Fibroblast of lung (primary cell): ENCODE data around the gene CLCF1. TPM values are rescaled to one million over a fixed set of nuclear protein-coding genes. Genes with fewer than 3 reads are reported as not detected.

Source experiments
- DNase-seq, 2 donors: peaks; one replicate each; pipeline versions ENCODE4 v3.0.0 to v3.0.0-alpha.2; 2010; ENCODE audit warnings: low read depth in 2 of 2
- H2AFZ ChIP-seq: 2 replicates; pipeline ENCODE4 v1.5.1; 2012; ENCODE audit warnings: low read length, control low read depth, inconsistent platforms
- H3K27ac ChIP-seq: 2 replicates; pipeline ENCODE4 v1.5.1; 2011; ENCODE audit warnings: low read length, control low read depth; ENCODE audit not compliant: insufficient read depth
- H3K27me3 ChIP-seq: 2 replicates; pipeline ENCODE4 v1.5.1; 2011; ENCODE audit warnings: mild to moderate bottlenecking, low read length; ENCODE audit not compliant: control insufficient read depth, insufficient read depth
- H3K36me3 ChIP-seq: 2 replicates; pipeline ENCODE4 v1.5.1; 2011; ENCODE audit warnings: low read length; ENCODE audit not compliant: control insufficient read depth, insufficient read depth
- H3K4me1 ChIP-seq: 2 replicates; pipeline ENCODE4 v1.5.1; 2011; ENCODE audit warnings: low read length; ENCODE audit not compliant: control insufficient read depth, insufficient read depth; ENCODE audit errors: extremely low read depth
- H3K4me2 ChIP-seq: 2 replicates; pipeline ENCODE4 v1.5.1; 2011; ENCODE audit warnings: low read length, control low read depth; ENCODE audit not compliant: insufficient read depth; ENCODE audit errors: extremely low read depth
- H3K4me3 ChIP-seq, 4 experiments: fragments of 200-600 bp in 1 of 4; sonication (generic) in 1 of 4; replicated peaks in 1 of 4; 2 replicates each; pipeline ENCODE4 v1.5.1; 2011 to 2016; ENCODE audit warnings: low read length in 4 of 4, low read depth in 3 of 4, mild to moderate bottlenecking in 3 of 4, control low read depth in 2 of 4, inconsistent platforms in 1 of 4, mixed read lengths in 1 of 4; ENCODE audit not compliant: insufficient read depth in 1 of 4; ENCODE audit errors: control extremely low read depth in 1 of 4
- H3K79me2 ChIP-seq: 2 replicates; pipeline ENCODE4 v1.5.1; 2012; ENCODE audit warnings: mild to moderate bottlenecking, low read length, inconsistent platforms; ENCODE audit not compliant: control insufficient read depth, insufficient read depth
- H3K9ac ChIP-seq: 2 replicates; pipeline ENCODE4 v1.5.1; 2011; ENCODE audit warnings: mild to moderate bottlenecking, low read length, control low read depth; ENCODE audit not compliant: insufficient read depth
- H3K9me3 ChIP-seq: 2 replicates; pipeline ENCODE4 v1.5.1; 2012; ENCODE audit warnings: low read depth, low read length; ENCODE audit not compliant: control insufficient read depth, insufficient read depth
- H4K20me1 ChIP-seq: 2 replicates; pipeline ENCODE4 v1.5.1; 2011; ENCODE audit warnings: low read length; ENCODE audit not compliant: control insufficient read depth, insufficient read depth; ENCODE audit errors: extremely low read depth
- CTCF ChIP-seq, 2 donors: IDR thresholded peaks in 1 of 2; conservative IDR thresholded peaks in 1 of 2; 1 replicate in 1 of 2; 2 replicates in 1 of 2; pipeline ENCODE4 v1.5.1; 2011 to 2012; ENCODE audit warnings: low read length in 2 of 2, control low read depth in 1 of 2, inconsistent platforms in 1 of 2, low read depth in 1 of 2, mild to moderate bottlenecking in 1 of 2
- EZH2 ChIP-seq: IDR thresholded peaks from 2 replicates; pipeline ENCODE4 v1.5.1; 2012; ENCODE audit warnings: low read length, control low read depth, mild to moderate bottlenecking; ENCODE audit errors: missing control alignments
- polyA plus RNA-seq, 2 donors: library from polyadenylated mRNA; depleted of rRNA in 1 of 2; stranded (reverse) in 1 of 2; unstranded in 1 of 2; fragments of >200 nt; gene quantifications; 2 replicates each; pipeline ENCODE4 v1.2.1, GENCODE V29; 2011 to 2012; ENCODE audit warnings: missing spikeins in 1 of 2
- total RNA-seq: library from RNA; depleted of rRNA; stranded (reverse); fragments of >200 nt; gene quantifications from 2 replicates; pipeline ENCODE4 v1.2.1, GENCODE V29; 2014

Gene CLCF1
- total and polyA plus RNA-seq, 2 donors (not counting 1 experiment from before 2014, with no cell fraction given), result 2.3 to 6.0 TPM

GRCh38 chr11:67420646-67421429 lies 47.4 kb upstream of the CLCF1 start:
- Histone ChIP-seq H3K27ac (peak overlapping the region; percentile 27), H2AFZ (peak overlapping the region; percentile 59), H3K9ac (peak overlapping the region; percentile 69), H3K36me3 (no peaks in the 10 kb centered on the region), H3K79me2 (no peaks in the 10 kb centered on the region), H3K4me3 (peak overlapping the region in 2 of 4 experiments; percentile 47 to 55), H3K4me2 (peak overlapping the region; percentile 85), H3K9me3 (no peaks in the 10 kb centered on the region), H3K27me3 (no peaks in the 10 kb centered on the region), H4K20me1 (no peaks in the 10 kb centered on the region), H3K4me1 (peaks cover 5% of the 10 kb centered on the region)
- TF ChIP-seq CTCF (conservative IDR thresholded peaks at IDR 0.05 in 1 of 2, IDR thresholded peaks at IDR 0.05 in 1 of 2; ENCODE audit: low read depth in 1 of 2, low read length in 2 of 2) (no peak), EZH2 (no peak)
- peak; percentile 82 to 84 for DNase-seq

GRCh38 chr11:67420147-67420645 lies 46.8 kb upstream of the CLCF1 start:
- H3K27me3 ChIP-seq, result peaks cover 1% of the 10 kb centered on the region
- H3K4me2 ChIP-seq, result peak overlapping the region; percentile 85
- H3K79me2 ChIP-seq, result no peaks in the 10 kb centered on the region
- H3K9ac ChIP-seq, result peak overlapping the region; percentile 69
- H4K20me1 ChIP-seq, result no peaks in the 10 kb centered on the region
- no peak for DNase-seq
- H2AFZ ChIP-seq, result peak overlapping the region; percentile 59
- H3K4me1 ChIP-seq, result peaks cover 5% of the 10 kb centered on the region
- peak overlapping the region; percentile 27 for H3K27ac ChIP-seq
- no peaks in the 10 kb centered on the region for H3K36me3 ChIP-seq
- no peaks in the 10 kb centered on the region for H3K9me3 ChIP-seq
- H3K4me3 ChIP-seq, result peak overlapping the region in 3 of 4 experiments; percentile 27 to 55 (median 47)
- TF ChIP-seq CTCF (conservative IDR thresholded peaks at IDR 0.05 in 1 of 2, IDR thresholded peaks at IDR 0.05 in 1 of 2; ENCODE audit: low read depth in 1 of 2, low read length in 2 of 2) (no peak), EZH2 (no peak)

GRCh38 chr11:67419325-67420049 lies 46.1 kb upstream of the CLCF1 start:
- no peaks in the 10 kb centered on the region for H3K9me3 ChIP-seq
- H3K9ac ChIP-seq, result no peak overlapping the region
- no peaks in the 10 kb centered on the region for H3K79me2 ChIP-seq
- H3K36me3 ChIP-seq, result no peaks in the 10 kb centered on the region
- H3K4me1 ChIP-seq, result peaks cover 5% of the 10 kb centered on the region
- peaks cover 8% of the 10 kb centered on the region for H3K27me3 ChIP-seq
- no peak overlapping the region for H3K4me3 ChIP-seq
- H3K27ac ChIP-seq, result no peak overlapping the region
- H3K4me2 ChIP-seq, result no peak overlapping the region
- H2AFZ ChIP-seq, result no peak overlapping the region
- H4K20me1 ChIP-seq, result no peaks in the 10 kb centered on the region
- TF ChIP-seq CTCF (conservative IDR thresholded peaks at IDR 0.05 in 1 of 2, IDR thresholded peaks at IDR 0.05 in 1 of 2; ENCODE audit: low read depth in 1 of 2, low read length in 2 of 2) (no peak), EZH2 (no peak)
- no peak for DNase-seq
